ENCODE results near the gene ING3.

ING3 gene

DNA sequence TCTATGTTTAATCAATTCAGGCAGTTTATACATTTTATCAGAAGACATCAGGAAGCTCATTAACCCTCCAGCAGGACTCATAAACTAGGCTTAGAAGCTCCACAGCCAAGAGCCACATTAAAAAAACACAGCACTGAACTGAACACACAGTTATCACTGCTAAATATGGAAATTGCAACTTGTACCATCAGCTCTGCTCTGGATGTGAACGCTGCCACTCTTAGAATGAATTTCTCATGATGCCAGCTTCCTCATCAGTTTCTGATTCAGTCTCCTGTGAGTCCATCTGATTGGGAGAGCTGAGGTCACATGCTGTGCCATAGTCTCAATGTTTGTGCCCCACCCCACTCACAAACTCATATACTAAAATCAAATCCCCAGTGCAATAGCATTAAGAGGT, 17.1 kb upstream of the ING3 start:
- peak; percentile 58 for DNase-seq (ENCODE audit: low read depth)
- TF ChIP-seq, protein P1, sequence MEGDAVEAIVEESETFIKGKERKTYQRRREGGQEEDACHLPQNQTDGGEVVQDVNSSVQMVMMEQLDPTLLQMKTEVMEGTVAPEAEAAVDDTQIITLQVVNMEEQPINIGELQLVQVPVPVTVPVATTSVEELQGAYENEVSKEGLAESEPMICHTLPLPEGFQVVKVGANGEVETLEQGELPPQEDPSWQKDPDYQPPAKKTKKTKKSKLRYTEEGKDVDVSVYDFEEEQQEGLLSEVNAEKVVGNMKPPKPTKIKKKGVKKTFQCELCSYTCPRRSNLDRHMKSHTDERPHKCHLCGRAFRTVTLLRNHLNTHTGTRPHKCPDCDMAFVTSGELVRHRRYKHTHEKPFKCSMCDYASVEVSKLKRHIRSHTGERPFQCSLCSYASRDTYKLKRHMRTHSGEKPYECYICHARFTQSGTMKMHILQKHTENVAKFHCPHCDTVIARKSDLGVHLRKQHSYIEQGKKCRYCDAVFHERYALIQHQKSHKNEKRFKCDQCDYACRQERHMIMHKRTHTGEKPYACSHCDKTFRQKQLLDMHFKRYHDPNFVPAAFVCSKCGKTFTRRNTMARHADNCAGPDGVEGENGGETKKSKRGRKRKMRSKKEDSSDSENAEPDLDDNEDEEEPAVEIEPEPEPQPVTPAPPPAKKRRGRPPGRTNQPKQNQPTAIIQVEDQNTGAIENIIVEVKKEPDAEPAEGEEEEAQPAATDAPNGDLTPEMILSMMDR (IDR thresholded peaks at IDR 0.05; ENCODE audit: control insufficient read depth, extremely low read depth, insufficient read depth): no peak
- no peak overlapping the region for H3K4me3 ChIP-seq (ENCODE audit: low read depth, low read length)

DNA sequence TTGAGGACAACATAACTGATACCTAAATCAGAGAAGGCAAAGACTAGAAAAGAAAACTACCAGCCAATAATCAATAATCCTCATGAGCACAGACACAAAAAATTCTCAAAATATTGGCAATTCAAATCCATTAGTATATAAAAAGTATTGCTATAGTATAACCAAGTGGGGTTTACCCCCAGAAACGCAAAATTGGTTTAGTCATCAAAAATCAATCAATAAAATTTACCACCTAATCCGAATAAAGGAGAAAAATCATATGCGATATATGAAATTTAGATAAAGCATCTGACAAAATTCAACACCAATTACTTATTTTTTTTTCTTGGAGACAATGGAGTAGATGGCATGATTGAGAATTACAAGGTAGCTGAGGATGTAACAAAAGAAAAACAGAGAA, 11.2 kb upstream of the ING3 start:
- DNase-seq (ENCODE audit: low read depth): no peak
- TF ChIP-seq, protein P1 (IDR thresholded peaks at IDR 0.05; ENCODE audit: control insufficient read depth, extremely low read depth, insufficient read depth): no peak
- no peak overlapping the region for H3K4me3 ChIP-seq (ENCODE audit: low read depth, low read length)

DNA sequence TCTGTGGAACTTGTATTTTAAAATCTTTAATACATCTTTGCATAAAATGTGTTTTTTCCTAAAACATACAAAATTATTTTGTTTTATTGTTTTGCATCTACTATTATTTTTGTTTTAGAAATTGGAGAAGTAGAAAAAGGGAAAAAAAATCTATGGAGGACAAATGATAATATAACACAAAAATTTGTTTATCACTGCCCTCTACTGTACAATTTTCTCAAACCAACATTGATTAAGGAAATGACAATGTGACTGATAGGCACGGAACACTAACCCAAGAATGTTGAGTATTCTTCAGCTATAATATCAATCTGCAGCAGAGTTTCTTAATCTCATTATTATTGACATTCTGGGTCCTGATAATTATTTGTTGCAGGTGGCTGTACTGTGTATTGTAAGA, 9.5 kb upstream of the ING3 start:
- DNase-seq (ENCODE audit: low read depth): no peak
- no peak overlapping the region for H3K4me3 ChIP-seq (ENCODE audit: low read depth, low read length)
- TF ChIP-seq, protein P1 (IDR thresholded peaks at IDR 0.05; ENCODE audit: control insufficient read depth, extremely low read depth, insufficient read depth): peak; percentile 52

DNA sequence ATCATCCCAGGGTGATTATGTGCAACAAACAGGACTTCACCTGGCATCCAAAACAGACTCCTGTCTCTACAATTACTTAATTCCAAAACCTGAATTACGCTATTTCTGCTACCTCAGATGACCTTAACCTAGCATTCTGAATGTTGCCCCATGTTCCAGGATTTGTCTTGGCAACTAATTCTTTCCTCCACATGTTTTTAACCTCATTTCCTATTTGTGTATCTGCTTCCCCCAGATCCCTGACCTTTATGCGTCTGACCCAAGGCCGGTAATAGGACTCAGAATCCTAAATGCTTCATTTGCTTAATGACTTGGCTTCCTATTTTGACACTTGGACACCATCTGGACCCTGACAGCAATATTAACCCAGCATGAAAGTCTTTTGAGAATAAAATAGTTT, 8.7 kb upstream of the ING3 start:
- H3K4me3 ChIP-seq (ENCODE audit: low read depth, low read length): no peak overlapping the region
- TF ChIP-seq, protein P1 (IDR thresholded peaks at IDR 0.05; ENCODE audit: control insufficient read depth, extremely low read depth, insufficient read depth): no peak
- no peak for DNase-seq (ENCODE audit: low read depth)

DNA sequence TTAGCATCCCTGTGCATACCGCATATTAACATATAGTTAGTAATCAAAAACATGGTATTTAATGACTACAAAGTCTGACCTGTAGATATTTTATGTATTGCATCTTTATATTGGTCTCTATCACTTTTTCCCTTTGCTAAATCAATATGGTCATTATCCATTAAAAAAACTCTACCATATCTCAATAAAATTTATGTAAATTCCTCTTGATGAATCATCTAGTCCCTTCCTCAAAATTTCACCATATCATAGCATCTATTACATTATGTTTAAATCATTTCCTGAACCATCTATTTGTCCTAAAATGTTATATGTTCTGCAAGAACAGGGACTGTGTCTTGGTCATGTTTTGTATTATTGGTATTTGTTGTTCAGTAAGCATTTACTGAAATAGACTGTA, 7.7 kb upstream of the ING3 start:
- TF ChIP-seq, protein P1 (IDR thresholded peaks at IDR 0.05; ENCODE audit: control insufficient read depth, extremely low read depth, insufficient read depth): no peak
- no peak overlapping the region for H3K4me3 ChIP-seq (ENCODE audit: low read depth, low read length)
- no peak for DNase-seq (ENCODE audit: low read depth)

DNA sequence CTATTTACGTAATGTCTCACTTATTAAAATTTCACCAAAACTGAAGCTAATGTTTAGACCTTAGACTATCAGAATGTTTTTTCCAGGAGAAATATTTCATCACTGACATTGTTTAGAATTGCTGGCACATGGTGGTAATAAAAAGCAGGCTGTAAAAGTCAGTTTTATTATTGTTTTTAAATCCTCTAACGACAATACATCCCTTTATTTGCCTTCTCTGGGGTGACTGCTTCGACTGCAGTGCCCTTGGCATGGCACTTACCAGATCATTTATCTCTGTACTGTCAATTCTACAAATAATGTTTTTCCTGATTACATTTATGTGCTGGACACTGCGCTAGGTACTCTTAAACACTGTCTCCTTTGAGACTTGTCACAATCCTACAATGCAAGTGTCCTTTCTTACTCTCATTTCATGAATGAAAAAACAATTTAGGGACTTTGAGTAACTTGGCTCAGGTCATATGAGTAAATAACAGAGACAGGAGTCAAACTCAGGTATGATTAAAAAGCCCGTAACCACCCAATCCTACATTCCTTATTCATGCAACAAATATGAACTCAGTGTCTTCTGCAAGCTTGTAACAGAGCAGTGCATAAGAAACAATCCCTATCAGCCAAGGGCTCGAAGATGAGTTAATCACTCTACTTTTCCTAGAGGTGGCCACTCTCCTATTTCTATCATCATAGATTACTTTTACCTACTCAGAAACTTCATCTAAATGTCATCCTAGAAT, 5.6 kb upstream of the ING3 start:
- peak; percentile 68 for DNase-seq (ENCODE audit: low read depth)
- no peak overlapping the region for H3K4me3 ChIP-seq (ENCODE audit: low read depth, low read length)
- TF ChIP-seq, protein P1 (IDR thresholded peaks at IDR 0.05; ENCODE audit: control insufficient read depth, extremely low read depth, insufficient read depth): no peak

DNA sequence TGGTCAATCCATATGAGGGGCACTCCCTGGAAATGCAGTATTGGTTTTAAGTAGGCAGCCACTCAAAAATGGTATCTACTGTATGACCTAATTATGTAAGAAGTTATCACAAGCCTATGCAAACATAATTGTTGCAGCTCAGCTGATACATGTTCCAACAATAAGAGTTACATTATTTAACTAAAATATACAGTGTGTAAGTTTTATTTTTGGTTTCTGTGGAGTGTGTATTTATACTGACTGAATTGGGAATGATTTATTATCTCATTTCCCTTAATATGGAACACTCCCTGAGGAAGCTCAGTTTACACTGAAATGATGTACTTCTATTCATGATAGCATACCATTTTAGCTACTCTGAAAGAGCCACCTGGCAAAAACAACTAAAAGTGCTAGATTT, 2.6 kb upstream of the ING3 start:
- H3K4me3 ChIP-seq (ENCODE audit: low read depth, low read length): no peak overlapping the region
- TF ChIP-seq, protein P1 (IDR thresholded peaks at IDR 0.05; ENCODE audit: control insufficient read depth, extremely low read depth, insufficient read depth): no peak
- DNase-seq (ENCODE audit: low read depth): no peak
